HUES6 (cell line): ENCODE measurements around the gene HCN4.

Experiments used
- H3K27ac ChIP-seq: 2 replicates; pipeline ENCODE4 v1.7.0; 2013; ENCODE audit warnings: low read depth, mild to moderate bottlenecking, low read length, inconsistent platforms
- H3K27me3 ChIP-seq: 2 replicates; pipeline ENCODE4 v1.6.1; 2013; ENCODE audit warnings: low read length; ENCODE audit not compliant: control insufficient read depth, insufficient read depth
- H3K36me3 ChIP-seq: 2 replicates; pipeline ENCODE4 v1.6.1; 2013; ENCODE audit warnings: low read length; ENCODE audit not compliant: control insufficient read depth, insufficient read depth
- H3K4me1 ChIP-seq: 2 replicates; pipeline ENCODE4 v1.6.1; 2013; ENCODE audit warnings: low read length; ENCODE audit not compliant: control insufficient read depth, insufficient read depth
- H3K4me3 ChIP-seq: 2 replicates; pipeline ENCODE4 v1.5.1; 2013; ENCODE audit warnings: low read depth, low read length
- H3K9ac ChIP-seq: one replicate; pipeline ENCODE4 v1.6.1; 2013; ENCODE audit warnings: mild to moderate bottlenecking, low read length
- H3K9me3 ChIP-seq: 2 replicates; pipeline ENCODE4 v1.6.1; 2013; ENCODE audit warnings: low read depth, low read length; ENCODE audit not compliant: control insufficient read depth, insufficient read depth

HCN4 gene

DNA sequence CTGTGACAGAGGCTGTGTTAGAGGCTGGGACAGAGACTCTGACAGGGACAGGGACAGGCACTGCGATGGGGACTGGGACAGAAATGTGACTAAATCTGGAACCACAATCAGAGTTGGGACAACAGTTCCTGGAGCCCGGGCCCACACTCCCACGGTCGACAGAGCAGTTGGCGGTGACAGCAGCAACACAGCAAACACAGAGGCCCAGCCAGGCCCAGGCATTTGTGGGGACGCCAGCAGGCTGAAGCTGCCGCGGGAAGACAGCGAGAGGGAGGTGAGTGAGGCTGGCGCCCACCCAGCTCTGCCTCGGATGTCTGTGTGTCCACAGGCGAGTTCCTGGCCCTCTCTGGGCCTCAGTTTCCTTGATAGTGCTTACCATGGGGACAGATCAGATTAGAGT is 9.3 kb upstream of the HCN4 start:
- H3K27me3 ChIP-seq = no peaks in the 10 kb centered on the region
- no peak overlapping the region for H3K4me3 ChIP-seq
- no peak overlapping the region for H3K9ac ChIP-seq
- H3K36me3 ChIP-seq = no peaks in the 10 kb centered on the region
- peaks cover 22% of the 10 kb centered on the region; the same call in 1 of the 2 replicates for H3K4me1 ChIP-seq
- H3K9me3 ChIP-seq = peaks cover 12% of the 10 kb centered on the region
- H3K27ac ChIP-seq = no peak overlapping the region

DNA sequence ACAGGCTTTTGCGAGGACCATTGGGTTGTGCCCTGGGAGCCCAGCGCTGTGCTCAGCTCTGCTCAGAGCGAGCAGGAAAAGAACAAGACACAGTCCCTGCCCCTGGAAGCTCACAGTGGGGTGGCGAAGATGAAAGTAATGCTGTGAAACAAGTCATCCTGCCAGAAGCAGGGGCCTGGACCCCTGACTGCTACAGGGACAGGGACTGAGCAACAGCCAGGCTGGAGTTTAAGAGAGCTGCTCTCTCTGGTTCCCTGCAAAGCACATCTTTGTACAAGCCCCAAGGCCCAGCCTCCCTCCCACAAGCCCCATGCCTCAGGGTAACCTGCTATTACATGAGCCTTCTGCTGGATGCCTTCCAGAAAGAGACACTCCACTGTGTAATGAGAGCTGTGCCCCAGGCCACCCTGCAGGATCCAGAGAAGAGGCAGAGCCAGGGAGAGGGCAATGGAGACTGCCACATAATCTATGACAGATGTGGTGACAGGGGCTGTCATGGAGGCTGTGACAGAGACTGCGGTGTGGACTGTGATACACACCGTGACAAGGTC is 7.1 kb upstream of the HCN4 start:
- peaks cover 26% of the 10 kb centered on the region; the same call in 1 of the 2 replicates for H3K4me1 ChIP-seq

DNA sequence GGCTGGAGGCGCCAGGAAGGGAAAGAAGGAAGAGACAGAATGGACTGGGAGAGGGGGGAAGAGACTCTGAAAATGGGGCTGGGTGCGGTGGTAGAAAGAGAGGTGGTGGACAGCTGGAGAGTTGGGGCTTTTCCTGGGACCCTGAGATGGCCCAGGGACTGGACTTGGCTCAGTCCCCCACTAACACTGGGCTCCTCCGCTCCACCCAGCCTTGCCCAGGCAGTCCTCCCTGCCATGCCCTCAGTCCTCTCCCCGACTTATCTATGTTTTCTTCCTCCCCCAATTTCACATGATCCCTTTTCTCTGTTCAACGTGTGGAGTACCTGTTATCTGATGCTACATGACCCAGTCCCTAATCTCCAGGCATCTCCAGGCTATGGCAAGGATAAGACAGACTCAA is 6.3 kb upstream of the HCN4 start:
- H3K27ac ChIP-seq = no peak overlapping the region
- peaks cover 16% of the 10 kb centered on the region for H3K27me3 ChIP-seq
- no peak overlapping the region for H3K4me3 ChIP-seq
- no peak overlapping the region for H3K9ac ChIP-seq
- no peaks in the 10 kb centered on the region for H3K36me3 ChIP-seq
- peaks cover 33% of the 10 kb centered on the region; the same call in 1 of the 2 replicates for H3K4me1 ChIP-seq
- H3K9me3 ChIP-seq = no peaks in the 10 kb centered on the region

More for the DNA sequence above, 7.1 kb upstream of the HCN4 start:
- Histone ChIP-seq H3K36me3 (no peaks in the 10 kb centered on the region), H3K27ac (no peak overlapping the region), H3K9ac (no peak overlapping the region), H3K4me3 (no peak overlapping the region), H3K9me3 (peaks cover 5% of the 10 kb centered on the region; the same call in 1 of the 2 replicates), H3K27me3 (peaks cover 8% of the 10 kb centered on the region)

DNA sequence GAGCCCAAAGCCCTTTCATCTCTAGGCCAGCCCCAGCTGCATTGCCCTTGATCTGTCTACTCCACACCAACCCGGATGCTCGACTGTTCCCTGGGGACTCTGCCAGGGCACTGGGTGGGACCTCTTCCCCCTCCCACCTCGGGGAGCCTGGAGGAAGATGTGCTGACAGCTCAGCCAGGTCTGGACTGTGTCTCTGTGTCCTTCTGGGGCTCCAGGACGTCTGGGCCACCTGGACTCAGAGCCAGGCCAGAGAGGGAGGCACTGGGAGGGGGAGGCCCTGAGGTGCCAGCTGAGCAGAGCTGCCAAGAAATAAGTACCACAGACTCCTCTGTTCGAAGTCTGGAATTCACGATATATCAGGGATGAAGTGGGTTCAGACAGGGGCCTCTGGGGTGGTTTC is 5.8 kb upstream of the HCN4 start:
- Histone ChIP-seq H3K9me3 (no peaks in the 10 kb centered on the region), H3K4me3 (no peak overlapping the region), H3K27ac (no peak overlapping the region), H3K27me3 (peaks cover 20% of the 10 kb centered on the region), H3K36me3 (no peaks in the 10 kb centered on the region), H3K4me1 (peaks cover 37% of the 10 kb centered on the region), H3K9ac (no peak overlapping the region)

DNA sequence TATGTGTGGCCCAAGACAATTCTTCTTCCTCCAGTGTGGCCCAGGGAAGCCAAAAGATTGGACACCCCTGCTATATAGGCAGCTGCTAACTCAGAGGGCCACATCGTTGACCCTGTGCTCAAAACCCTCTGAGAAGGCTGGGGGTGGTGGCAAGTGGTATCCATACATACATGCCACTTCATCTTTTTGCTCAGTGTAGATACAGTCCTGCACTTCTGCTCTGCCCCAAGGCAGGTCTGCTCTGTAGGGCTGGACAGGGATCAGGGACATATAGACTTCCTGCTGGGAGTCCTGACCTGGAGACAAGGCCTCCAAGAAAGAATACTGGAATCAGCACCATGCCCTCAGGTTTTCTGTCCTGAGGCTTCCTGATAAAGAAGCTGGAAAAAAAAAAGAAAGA is 4.5 kb upstream of the HCN4 start:
- Histone ChIP-seq H3K9ac (no peak overlapping the region), H3K4me1 (peaks cover 37% of the 10 kb centered on the region), H3K4me3 (no peak overlapping the region), H3K27me3 (peaks cover 29% of the 10 kb centered on the region), H3K36me3 (no peaks in the 10 kb centered on the region), H3K27ac (no peak overlapping the region), H3K9me3 (no peaks in the 10 kb centered on the region)

DNA sequence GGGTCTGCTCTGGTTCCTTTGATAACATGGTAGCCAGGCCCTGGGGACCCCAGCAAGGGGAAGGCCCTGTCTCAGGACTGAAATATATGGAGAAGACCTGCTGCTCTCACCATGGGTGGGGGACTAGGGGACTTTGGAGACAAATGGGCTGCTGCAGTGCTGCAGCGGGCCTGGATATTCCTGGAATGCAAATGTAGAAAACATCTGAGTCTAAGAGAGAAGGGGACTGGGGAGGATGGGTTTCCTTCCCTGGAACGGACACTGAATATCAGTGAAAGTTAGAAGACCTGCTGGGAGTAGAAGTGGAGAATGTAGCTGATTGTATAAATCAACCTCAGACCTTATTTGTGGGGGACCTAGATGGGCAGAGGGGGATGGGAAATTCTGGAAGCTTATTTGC is 3.1 kb upstream of the HCN4 start:
- no peak overlapping the region for H3K9ac ChIP-seq
- H3K27ac ChIP-seq = no peak overlapping the region
- H3K9me3 ChIP-seq = no peaks in the 10 kb centered on the region
- peaks cover 43% of the 10 kb centered on the region for H3K27me3 ChIP-seq
- peaks cover 42% of the 10 kb centered on the region for H3K4me1 ChIP-seq
- H3K36me3 ChIP-seq = no peaks in the 10 kb centered on the region
- no peak overlapping the region for H3K4me3 ChIP-seq

DNA sequence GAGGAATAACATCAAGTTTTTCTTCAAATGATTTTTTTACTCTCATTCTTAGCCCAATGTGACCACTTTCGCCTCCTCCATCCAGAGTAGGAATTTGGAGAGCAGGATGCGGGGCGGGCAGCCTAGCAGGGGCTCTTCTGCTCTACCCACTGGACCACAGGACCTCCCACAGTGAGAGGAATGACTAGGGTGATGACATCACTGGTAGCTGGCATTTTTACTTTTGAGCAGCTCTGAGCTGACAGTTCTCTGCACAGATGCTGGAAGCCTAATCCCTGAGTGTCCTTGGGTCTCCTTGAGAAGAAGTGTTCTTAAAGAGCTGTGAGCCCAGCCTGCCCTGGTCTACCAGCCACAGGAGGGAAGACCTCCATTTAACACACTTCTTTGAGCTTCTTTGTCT is 1.4 kb upstream of the HCN4 start:
- Histone ChIP-seq H3K36me3 (no peaks in the 10 kb centered on the region), H3K27me3 (peaks cover 57% of the 10 kb centered on the region), H3K4me3 (no peak overlapping the region)

DNA sequence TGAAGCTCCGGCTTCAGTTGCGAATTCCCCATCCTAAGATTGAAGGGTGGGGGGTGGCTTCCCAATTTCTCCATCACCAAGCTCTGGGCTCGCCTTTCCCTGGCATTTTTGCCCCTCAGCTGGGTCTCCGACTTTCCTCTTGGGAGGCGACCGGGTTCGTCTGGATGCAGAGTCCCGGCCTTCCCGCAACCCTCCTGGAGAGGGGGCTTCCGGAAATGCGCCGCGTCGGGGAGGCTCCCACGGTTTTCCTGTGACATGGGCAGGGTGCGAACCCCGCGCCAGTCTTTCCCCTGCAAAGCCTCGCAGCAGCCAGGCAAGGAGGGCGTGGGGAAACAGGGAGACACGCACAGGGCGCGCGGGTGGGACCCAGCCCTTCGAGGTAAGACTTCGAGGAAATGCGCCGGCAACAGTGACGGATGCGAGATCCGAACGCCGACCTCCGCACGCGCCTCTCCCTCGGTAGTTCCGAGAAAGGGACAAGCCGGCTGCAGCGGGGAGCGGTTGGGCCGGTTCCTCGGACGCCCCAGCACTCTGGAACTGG is 466 bp upstream of the HCN4 start:
- Histone ChIP-seq H3K27me3 (peaks cover 57% of the 10 kb centered on the region), H3K4me3 (peak overlapping the region; percentile 68), H3K36me3 (no peaks in the 10 kb centered on the region), H3K9me3 (no peaks in the 10 kb centered on the region), H3K27ac (no peak overlapping the region), H3K9ac (no peak overlapping the region), H3K4me1 (peaks cover 41% of the 10 kb centered on the region)

More for the DNA sequence above, 1.4 kb upstream of the HCN4 start:
- H3K9ac ChIP-seq = no peak overlapping the region
- H3K27ac ChIP-seq = no peak overlapping the region
- no peaks in the 10 kb centered on the region for H3K9me3 ChIP-seq
- peaks cover 46% of the 10 kb centered on the region for H3K4me1 ChIP-seq

DNA sequence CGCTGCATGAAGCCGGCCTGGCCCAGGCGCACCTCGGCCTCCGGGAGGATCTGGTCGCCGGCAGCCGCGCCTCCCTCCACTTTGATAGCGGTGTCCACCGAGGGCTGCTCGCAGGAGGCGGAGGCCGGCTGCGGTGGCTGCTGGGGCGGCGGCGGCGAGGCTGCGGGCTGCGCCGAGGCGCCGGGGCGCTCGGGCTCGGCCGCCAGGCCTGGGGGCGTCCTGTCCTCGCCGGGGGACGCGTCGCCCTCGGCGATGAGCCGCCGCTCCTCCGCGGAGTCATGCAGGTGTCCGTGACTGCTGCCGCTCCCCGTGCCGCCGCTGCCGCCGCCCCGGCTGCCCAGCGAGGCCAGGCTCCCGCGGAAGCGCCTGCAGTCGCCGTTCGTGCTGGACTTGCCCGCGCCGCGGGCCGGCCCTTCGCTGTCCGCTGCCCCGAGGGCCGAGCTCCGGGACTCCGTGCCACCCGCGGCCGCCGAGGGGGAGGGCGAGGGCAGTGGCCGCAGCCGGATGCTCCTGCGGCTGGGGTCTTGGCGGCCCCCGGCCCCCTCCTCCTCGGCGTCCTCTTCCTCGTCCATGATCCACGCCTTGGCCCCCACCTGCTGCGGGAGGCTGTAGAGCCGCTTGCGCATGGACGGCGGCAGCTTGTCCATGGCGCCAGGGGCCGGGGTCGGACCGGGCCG is 996 bp downstream of the HCN4 start:
- H3K9me3 ChIP-seq = no peaks in the 10 kb centered on the region
- H3K36me3 ChIP-seq = no peaks in the 10 kb centered on the region
- H3K27me3 ChIP-seq = peaks cover 57% of the 10 kb centered on the region
- peak overlapping the region; percentile 68 for H3K4me3 ChIP-seq
- H3K9ac ChIP-seq = peak overlapping the region; percentile 69
- peaks cover 52% of the 10 kb centered on the region for H3K4me1 ChIP-seq
- H3K27ac ChIP-seq = no peak overlapping the region

DNA sequence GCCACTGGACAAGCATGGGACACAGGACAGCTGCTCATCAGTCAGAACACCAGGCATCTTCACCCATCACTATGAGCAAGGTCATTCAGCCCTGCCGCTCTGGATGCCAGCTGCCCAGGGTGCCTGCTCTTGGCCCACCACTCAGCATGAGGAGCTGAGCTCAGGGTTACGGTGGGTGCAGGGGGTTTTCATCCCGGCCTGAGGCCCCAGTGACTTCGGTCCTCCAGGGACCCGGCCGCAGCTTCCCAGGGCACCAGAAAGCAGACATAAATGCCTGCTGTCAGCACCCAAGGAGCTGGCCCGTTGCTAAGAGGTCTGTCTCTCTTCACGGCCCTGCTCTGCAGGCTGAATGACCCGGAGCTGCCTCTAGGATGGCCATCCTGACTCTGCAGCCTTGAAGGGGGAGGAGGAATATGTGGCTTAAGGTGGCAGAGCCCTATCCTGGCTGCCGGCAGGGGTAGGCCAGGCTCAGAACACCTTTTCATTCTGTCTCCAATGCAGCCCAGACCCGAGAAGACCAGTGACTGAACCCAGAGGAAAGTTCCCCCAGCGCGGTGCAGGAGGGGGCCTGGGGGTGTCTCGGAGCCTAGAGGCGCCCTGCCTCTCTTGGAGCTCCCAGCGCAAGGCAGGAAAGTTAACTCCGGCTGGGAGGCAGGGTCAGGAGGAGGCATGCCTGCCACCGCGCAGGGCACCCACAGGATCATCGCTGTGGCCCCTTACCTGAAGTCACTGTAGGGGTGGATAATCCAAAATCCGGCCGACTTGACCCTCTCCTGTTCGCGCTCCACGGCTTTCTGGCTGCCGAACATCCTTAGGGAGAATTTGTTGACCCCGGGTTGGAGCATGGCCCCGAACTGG is 1.8 kb downstream of the HCN4 start:
- Histone ChIP-seq H3K9me3 (no peaks in the 10 kb centered on the region), H3K27me3 (peaks cover 57% of the 10 kb centered on the region), H3K4me3 (peak overlapping the region; percentile 68), H3K4me1 (peaks cover 57% of the 10 kb centered on the region), H3K27ac (no peak overlapping the region), H3K36me3 (no peaks in the 10 kb centered on the region), H3K9ac (peak overlapping the region; percentile 69)

DNA sequence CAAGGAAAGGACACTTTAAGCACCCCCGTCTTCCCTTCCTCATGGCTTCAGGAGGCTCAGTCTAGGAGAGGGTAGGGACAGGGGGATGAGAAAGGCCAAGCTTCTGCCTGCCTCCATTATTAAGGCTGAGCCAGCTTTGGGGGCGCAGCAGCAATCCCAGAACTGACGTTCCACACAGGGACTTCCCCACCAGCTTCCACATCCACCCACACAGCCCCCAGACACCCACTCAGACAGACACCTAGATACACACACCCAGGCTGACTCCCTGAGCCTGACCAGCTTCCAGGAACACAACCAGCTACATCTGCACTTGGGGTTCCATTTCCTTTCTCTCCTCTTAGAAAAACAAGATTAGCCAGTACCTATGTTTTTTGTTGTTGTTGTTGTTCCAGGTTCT is 4.7 kb downstream of the HCN4 start:
- Histone ChIP-seq H3K9me3 (no peaks in the 10 kb centered on the region), H3K27me3 (peaks cover 32% of the 10 kb centered on the region), H3K27ac (no peak overlapping the region)

More for the DNA sequence above, 4.7 kb downstream of the HCN4 start:
- Histone ChIP-seq H3K4me1 (peaks cover 42% of the 10 kb centered on the region), H3K36me3 (no peaks in the 10 kb centered on the region), H3K4me3 (no peak overlapping the region), H3K9ac (no peak overlapping the region)
